MCF 10A (cell line): Measurements from ENCODE around the gene SIRPG. TPM values are rescaled to one million over a fixed set of nuclear protein-coding genes. Genes with fewer than 3 reads are reported as not detected.

Experiments
- BruUV-seq: library from RNA; stranded (reverse); fragments of 400-500 nt; replicated peaks from 2 replicates; lab custom pipeline; 2021; lab: Mats Ljungman, UMichigan
- CTCF ChIA-PET: fragments of 300-600 bp; sonication (Branson Sonifier 250); formaldehyde crosslinking; extraction: SDS; loops from one replicate; lab custom pipeline; 2021; ENCODE audit warnings: antibody characterized with exemption, inconsistent platforms; lab: Yijun Ruan, JAX
- POLR2A ChIA-PET: fragments of 300-600, 350-650 bp; sonication (Branson Sonifier 250); formaldehyde crosslinking; extraction: SDS; loops from one replicate; lab custom pipeline; 2020; ENCODE audit warnings: antibody characterized with exemption, inconsistent platforms; lab: Yijun Ruan, JAX
- DNase-seq: peaks from one replicate; pipeline ENCODE4 v3.0.0-alpha.2; 2018; ENCODE audit not compliant: unreplicated experiment
- H3K27ac Mint-ChIP-seq: one replicate; pipeline ENCODE4 v1.8.0; 2022; ENCODE audit warnings: mild to moderate bottlenecking, low read depth, mixed read lengths; ENCODE audit not compliant: unreplicated experiment
- H3K27me3 Mint-ChIP-seq: one replicate; pipeline ENCODE4 v1.8.0; 2022; ENCODE audit warnings: mixed read lengths; ENCODE audit not compliant: insufficient read depth, unreplicated experiment
- H3K36me3 Mint-ChIP-seq: one replicate; pipeline ENCODE4 v1.8.0; 2022; ENCODE audit warnings: mild to moderate bottlenecking, moderate library complexity, mixed read lengths; ENCODE audit not compliant: insufficient read depth, unreplicated experiment
- H3K4me1 Mint-ChIP-seq: one replicate; pipeline ENCODE4 v1.8.0; 2022; ENCODE audit warnings: mixed read lengths; ENCODE audit not compliant: insufficient read depth, unreplicated experiment
- H3K4me3 Mint-ChIP-seq: one replicate; pipeline ENCODE4 v1.8.0; 2022; ENCODE audit warnings: mild to moderate bottlenecking, moderate library complexity, mixed read lengths; ENCODE audit not compliant: unreplicated experiment
- H3K9me3 Mint-ChIP-seq: one replicate; pipeline ENCODE4 v1.8.0; 2022; ENCODE audit warnings: mixed read lengths; ENCODE audit not compliant: unreplicated experiment
- CTCF ChIP-seq: fragments of 200-600 bp; IDR thresholded peaks from one replicate; pipeline ENCODE4 v1.8.0; 2022; ENCODE audit warnings: antibody characterized with exemption, mild to moderate bottlenecking; ENCODE audit not compliant: unreplicated experiment
- intact Hi-C: fragments of 100-400 bp; cut with micrococcal nuclease; formaldehyde crosslinking; loops from 2 replicates; pipeline ENCODE4 v1.14.1; 2022
- total RNA-seq: library from RNA; stranded (reverse); gene quantifications from 2 replicates; pipeline ENCODE4 v1.2.3, GENCODE V29; 2022

Gene SIRPG
- total RNA-seq, 1 experiment from 2014 or later, result not detected

GRCh38 chr20:1702328-1702727 is 44.7 kb upstream of the SIRPG start:
- H3K36me3 Mint-ChIP-seq, result no peaks in the 10 kb centered on the region
- peaks cover 8% of the 10 kb centered on the region for H3K4me1 Mint-ChIP-seq
- no peak overlapping the region for H3K4me3 Mint-ChIP-seq
- ChIA-PET CTCF (interaction anchor here (0.6 kb wide), 2 partner anchors 17 to 67 kb away, joined by 5 read pairs; no protein-coding TSS in a partner anchor), POLR2A (no interaction called here)
- H3K9me3 Mint-ChIP-seq, result no peaks in the 10 kb centered on the region
- H3K27me3 Mint-ChIP-seq, result no peaks in the 10 kb centered on the region
- intact Hi-C loops, result no loop called here
- H3K27ac Mint-ChIP-seq, result no peak overlapping the region
- DNase-seq, result no peak
- no TSS peak for BruUV-seq
- TF ChIP-seq CTCF, result no peak

DNA sequence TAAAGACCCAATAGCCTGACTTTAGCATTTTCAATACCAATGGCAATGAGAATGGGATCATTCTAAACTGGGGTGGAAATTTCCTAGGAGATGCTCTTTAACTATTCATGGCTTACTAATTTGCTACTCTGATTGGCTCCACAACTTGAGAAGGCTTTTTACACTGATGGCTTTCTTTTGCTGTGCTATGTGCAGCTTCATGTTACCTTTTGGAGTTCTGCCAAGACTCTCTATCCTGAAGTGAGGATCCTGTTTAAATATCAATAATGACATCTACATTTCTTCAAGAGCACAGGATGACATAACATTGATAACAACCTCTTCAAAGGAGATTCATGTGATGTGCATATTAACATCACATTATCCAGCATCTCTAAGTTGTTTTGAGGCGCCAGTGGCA is 43.4 kb upstream of the SIRPG start:
- no peak for TF ChIP-seq CTCF
- Mint-ChIP-seq H3K27me3 (no peaks in the 10 kb centered on the region), H3K27ac (no peak overlapping the region), H3K9me3 (no peaks in the 10 kb centered on the region), H3K4me1 (peaks cover 8% of the 10 kb centered on the region), H3K36me3 (no peaks in the 10 kb centered on the region), H3K4me3 (no peak overlapping the region)
- POLR2A ChIA-PET, result no interaction called here
- no TSS peak for BruUV-seq
- DNase-seq, result peak; percentile 10
- intact Hi-C loops, result no loop called here
- CTCF ChIA-PET, result interaction anchor here (0.6 kb wide), 1 partner anchor 76 kb away, joined by 4 read pairs; no protein-coding TSS in a partner anchor

GRCh38 chr20:1697592-1697991 is 40.0 kb upstream of the SIRPG start:
- ChIA-PET CTCF (interaction anchor here (0.6 to 0.8 kb wide), 3 partner anchors 66 to 1380 kb away, joined by 3 read pairs; no protein-coding TSS in a partner anchor), POLR2A (interaction anchor here (1.2 kb wide), 1 partner anchor 18 kb away, joined by 3 read pairs; no protein-coding TSS in a partner anchor)
- TF ChIP-seq CTCF, result no peak
- no TSS peak for BruUV-seq
- H3K4me1 Mint-ChIP-seq, result peaks cover 8% of the 10 kb centered on the region
- H3K27me3 Mint-ChIP-seq, result peaks cover 16% of the 10 kb centered on the region
- no peak overlapping the region for H3K27ac Mint-ChIP-seq
- no peaks in the 10 kb centered on the region for H3K36me3 Mint-ChIP-seq
- no peak for DNase-seq
- intact Hi-C loops, result no loop called here
- H3K4me3 Mint-ChIP-seq, result no peak overlapping the region
- H3K9me3 Mint-ChIP-seq, result no peaks in the 10 kb centered on the region

GRCh38 chr20:1696521-1697209 is 39.1 kb upstream of the SIRPG start:
- no peak for TF ChIP-seq CTCF
- intact Hi-C loops, result no loop called here
- no TSS peak for BruUV-seq
- peaks cover 8% of the 10 kb centered on the region for H3K4me1 Mint-ChIP-seq
- DNase-seq, result no peak
- H3K9me3 Mint-ChIP-seq, result no peaks in the 10 kb centered on the region
- H3K4me3 Mint-ChIP-seq, result no peak overlapping the region
- peaks cover 25% of the 10 kb centered on the region for H3K27me3 Mint-ChIP-seq
- ChIA-PET POLR2A (interaction anchor here (1.0 to 1.2 kb wide), 2 partner anchors 12 to 19 kb away, joined by 3 read pairs; no protein-coding TSS in a partner anchor), CTCF (no interaction called here)
- H3K27ac Mint-ChIP-seq, result no peak overlapping the region
- H3K36me3 Mint-ChIP-seq, result no peaks in the 10 kb centered on the region
